Measurements from ENCODE around the gene SLC17A9.

Gene SLC17A9

DNA sequence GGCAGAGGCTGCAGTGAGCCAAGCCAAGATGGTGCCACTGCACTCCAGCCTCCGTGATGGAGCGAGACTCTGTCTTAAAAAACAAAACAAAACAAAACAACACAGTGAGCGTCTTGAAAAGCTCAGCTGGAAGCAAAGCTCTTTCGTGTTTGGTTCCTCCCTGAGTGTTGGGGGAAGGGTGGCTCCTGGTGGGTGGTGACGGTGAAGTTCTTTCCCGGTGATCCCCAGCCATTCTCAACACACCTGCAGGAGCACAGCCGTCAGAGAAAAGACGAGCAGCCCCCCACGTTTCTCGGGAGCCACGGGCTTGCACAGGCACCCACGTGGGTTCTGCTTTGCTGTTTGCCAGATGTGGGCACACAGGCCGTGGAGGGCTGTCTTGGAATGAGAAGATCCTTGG is 51.0 kb downstream of the SLC17A9 start:
- no peak for DNase-seq

DNA sequence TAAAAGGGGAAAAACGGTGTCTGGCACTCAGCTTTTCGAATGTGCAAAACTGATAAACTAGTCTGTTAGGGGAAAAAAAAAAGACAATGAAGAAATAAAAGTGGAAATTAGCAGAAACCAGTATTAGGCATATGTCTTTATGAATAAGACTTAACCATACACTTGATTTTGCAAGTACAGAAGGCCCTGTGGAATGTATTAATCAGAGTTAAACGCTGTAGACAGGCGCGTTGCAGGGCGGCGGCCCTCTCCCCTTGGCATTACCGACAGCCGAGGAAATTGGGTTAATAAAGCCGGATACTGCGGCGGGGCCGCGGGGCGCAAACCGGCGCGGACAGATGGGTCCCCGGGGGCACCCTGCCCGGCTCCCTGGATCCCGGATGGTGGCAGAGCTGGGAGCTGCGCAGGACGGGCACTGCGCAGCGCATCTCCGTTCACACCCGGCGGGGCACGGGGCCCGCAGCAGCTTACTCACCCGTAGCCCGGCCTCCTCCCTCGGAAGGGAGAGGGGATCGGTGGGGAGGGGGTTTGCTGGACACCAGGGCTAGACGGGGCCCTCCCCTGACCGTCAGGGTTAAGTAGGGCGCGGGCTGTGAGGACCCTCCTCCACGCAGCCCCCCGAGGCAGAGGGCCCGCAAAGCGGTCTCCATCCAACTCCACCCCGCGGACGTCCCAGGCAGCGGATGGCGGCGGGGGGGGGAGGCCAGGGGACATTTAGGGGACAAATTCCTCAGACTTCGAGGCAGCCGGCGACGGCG is 52.3 kb downstream of the SLC17A9 start:
- DNase-seq = no peak

DNA sequence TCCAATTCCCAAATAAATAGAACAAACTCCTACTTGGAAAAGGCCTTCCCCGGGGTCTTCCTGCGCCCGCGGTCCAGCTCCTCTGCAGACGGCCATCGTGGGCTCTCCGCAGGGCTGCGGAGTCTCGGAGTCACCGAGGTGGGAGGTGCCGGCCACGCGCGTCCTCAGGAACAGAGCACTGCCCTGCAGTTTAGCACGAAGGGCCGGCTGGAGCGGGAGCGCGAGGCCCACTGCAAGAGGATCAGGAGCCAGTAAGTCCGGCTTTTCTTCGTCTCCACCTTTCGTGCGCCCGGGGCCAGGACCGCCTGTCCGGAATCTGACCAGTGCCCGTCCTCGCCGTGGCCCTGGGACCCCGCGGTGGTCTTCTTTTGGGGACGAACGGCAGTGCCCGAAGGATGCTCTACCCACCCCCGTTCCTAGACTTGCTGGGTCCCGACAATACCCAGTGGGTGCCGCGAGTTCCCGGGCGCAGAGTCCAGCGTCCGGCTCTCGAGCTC is 52.9 kb downstream of the SLC17A9 start:
- no peak for DNase-seq

- DNase-seq = peak; percentile 56
These were observed 53.5 kb downstream of the SLC17A9 start for GRCh38 chr20:63005862-63006539.

GRCh38 chr20:63006540-63007359 is 54.2 kb downstream of the SLC17A9 start, which contains the start of gene BHLHE23:
Gene BHLHE23 (minus strand): TSS chr20:63006964. CDS start chr20:63006774, 190 bp downstream.
- DNase-seq = peak; percentile 79

DNA sequence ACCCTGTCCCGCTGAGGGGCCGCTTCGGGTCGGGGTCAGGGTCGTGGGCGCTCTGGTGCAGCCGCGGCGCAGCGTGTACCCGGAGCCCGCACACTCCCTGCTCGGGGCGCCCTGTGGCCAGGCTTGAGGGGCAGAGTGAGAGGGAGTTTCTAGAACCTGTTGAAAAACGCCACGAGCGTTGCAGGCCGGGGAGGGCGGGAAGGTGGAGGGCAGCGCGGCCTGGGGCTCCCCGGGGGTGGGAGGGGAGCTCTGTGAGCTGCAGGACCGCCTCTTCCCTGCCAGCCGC is 54.8 kb downstream of the SLC17A9 start:
- no peak for DNase-seq

GRCh38 chr20:63007646-63008488 is 55.4 kb downstream of the SLC17A9 start:
- DNase-seq = peak; percentile 44

- no peak for DNase-seq
These were observed 56.1 kb downstream of the SLC17A9 start for GRCh38 chr20:63008541-63009044.

DNA sequence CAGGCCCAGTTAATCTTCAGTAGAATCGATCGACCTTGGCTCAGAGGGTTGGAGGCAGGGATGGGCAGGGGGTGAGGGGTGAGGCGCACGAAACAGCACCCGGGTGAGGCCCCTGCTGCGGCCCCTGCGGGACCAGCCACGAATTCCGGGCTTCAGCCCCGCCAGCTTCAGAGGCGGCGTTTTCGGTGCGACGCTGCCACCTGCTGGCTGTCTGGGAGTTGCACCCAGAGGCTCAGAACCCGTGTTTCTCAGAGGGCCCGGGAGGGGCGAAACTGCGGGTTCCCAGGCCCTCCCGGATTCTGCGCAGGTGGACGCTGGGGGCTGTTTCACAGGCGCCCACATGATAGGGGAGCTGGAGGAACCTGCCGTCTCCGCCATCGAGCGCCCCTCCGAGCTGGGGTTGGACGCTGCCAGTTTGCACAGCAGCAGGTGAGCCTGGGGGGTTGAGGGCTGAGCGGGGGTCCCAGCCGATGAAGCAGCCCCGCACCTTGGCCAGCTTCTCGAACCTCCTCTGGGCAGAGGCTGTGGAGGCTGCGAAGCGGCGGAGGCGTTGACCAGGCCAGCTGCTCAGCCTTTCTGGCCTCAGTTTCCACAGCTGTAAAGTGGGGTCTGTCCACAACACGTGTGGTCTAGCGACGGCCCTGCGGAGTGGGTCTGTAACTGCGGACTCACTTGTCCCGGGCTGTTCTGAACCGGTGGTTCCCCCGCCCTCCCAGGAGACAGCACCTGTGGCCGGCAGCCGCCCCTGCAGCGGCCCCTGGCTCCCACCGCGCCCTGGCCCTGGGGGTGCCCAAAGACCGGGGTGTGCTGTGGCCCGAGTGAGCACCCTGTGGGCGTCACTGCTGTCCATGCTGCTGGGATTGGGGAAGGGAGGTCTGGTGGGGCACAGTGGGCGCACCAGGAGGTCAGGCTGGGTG is 56.8 kb downstream of the SLC17A9 start:
- DNase-seq = peak; percentile 74

DNA sequence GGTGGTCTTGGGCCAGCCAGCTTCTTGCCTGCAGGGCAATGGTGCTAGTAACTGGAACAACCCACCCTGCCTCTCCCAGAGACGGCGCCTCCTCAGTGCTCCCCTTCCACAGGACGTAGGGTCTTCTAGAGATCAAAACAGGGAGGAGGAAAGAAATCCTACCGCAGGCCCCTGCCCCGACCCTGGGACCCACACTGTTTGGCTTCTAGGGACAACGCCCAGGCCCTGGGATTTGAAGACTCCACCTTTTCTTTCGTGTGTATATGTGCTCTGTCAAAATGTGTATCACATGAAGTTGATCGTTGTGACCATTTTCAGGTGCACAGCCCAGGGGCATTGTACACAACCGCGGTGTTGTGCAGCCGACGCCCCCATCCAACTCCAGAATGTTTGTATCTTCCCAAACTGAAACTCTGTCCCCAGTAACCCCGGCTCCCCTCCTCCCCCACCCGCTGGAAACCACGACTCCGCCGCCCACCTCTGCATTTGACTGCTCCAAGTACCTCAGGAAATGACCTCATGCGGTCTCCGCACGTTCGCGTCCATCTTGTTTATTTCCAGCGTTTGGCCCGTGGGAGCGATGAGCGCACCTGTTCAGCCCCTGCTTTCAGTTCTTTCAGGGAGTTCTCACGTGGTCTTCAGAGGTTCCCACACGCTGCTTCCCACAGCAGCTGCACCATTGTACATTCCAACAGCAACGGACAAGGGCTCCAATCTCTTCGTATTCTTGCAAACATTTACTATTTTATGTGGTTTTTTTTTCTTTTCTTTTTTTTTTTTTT is 57.7 kb downstream of the SLC17A9 start:
- DNase-seq = no peak

- no peak for DNase-seq
These were observed 59.3 kb downstream of the SLC17A9 start for GRCh38 chr20:63011798-63012197.

DNA sequence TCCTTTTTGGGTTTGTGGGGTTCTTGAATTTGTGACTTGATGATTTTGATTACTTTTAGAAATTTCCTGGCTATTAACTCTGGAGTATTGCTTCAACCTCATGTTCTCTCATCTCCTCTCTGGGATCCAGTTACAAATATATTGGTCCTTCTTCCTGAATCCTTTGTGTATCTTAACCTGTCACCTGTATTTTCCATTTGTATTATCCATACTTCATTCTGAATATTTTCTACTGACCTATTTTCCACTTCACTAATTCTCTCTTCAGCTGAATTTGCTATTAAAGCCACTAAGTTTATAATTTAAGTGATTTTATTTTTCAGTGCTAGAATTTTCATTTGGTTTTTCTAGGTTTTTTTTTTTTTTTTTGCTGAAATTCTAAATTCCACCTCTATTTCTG is 60.7 kb downstream of the SLC17A9 start:
- DNase-seq = no peak

DNA sequence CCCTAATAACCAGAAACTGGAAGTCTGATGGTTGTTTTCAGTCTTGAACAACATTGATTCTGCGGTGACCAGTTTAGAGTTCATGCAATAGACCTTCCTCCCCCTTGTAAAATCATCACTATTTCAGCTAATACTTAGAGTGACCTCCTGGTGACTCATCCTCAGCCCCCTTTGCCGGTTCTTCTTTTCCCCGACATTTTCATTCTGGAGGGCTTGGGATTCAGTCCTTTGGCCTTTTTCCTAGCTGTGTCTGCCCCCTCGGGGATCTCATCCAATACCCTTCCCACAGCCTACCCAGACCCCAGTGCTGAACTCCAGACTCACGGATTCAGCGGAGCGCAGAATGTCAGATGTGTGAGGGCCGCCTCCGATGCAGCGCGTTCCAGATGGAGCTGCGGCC is 61.8 kb downstream of the SLC17A9 start:
- DNase-seq = no peak

DNA sequence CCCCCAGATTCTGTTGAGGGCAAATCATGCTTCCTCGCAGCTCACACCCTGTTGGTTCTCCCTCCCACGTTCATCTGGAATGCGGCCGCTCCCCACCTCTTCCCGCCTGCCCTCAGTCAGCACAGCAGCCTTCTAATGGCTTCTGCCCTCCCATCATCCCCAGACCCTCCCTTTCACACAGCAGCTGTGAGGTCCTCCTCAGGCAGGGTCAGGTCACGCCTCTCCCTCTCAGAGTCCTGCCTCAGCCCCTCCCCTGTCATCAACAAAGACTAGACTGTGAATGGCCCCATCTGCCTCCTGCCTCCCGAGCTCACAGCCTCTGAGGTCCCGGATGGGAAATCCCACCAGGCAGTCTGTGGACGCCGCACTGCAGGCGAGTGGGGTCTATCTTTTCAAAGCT is 62.2 kb downstream of the SLC17A9 start:
- DNase-seq = peak; percentile 46

GRCh38 chr20:63015147-63015661 is 62.7 kb downstream of the SLC17A9 start:
- DNase-seq = no peak

- no peak for DNase-seq
These were observed 63.3 kb downstream of the SLC17A9 start for GRCh38 chr20:63015662-63016361.

DNA sequence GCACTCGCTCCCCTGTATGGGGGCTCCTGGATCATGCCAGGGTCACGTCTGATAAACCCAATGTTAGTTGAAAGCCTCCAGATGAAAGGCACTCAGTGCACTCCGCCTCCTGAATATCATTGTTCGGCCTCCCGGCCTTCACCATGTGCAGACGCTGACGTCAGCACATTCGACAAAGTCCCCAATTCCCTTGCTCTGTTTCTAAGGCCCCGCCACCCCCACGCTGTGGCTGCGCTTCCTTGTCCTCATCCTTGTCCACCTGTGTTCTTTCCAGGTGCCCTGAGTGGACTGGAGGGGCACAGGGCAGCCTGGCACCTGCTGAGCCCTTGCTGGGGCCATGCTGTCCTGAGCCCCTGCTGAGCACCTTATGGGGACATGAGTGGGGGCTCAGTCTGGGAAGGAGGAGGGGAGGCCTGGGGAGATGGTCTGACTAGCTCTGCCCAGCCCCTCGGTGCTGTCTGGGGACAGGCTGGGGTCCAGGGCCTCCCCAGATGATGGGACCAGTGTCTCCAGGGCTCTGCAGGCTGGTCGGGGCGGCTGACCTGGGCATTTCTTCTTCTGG is 64.1 kb downstream of the SLC17A9 start:
- no peak for DNase-seq

- no peak for DNase-seq
These were observed 64.7 kb downstream of the SLC17A9 start for GRCh38 chr20:63017076-63017825.

Data from right kidney (tissue), 1 donor.